ENCODE measurements around the gene APP. TPM values are rescaled to one million over a fixed set of nuclear protein-coding genes. Genes with fewer than 3 reads are reported as not detected.
A peak's percentile ranks its signal among the peaks of the same experiment; 100 is the strongest.
"Not testable (repeated sequence)": the region's sequence is repeated elsewhere in the genome, so short reads cannot be mapped to it uniquely, and the experiment has no call there.

APP gene
- total RNA-seq, 1 experiment from 2014 or later = 472 TPM

DNA sequence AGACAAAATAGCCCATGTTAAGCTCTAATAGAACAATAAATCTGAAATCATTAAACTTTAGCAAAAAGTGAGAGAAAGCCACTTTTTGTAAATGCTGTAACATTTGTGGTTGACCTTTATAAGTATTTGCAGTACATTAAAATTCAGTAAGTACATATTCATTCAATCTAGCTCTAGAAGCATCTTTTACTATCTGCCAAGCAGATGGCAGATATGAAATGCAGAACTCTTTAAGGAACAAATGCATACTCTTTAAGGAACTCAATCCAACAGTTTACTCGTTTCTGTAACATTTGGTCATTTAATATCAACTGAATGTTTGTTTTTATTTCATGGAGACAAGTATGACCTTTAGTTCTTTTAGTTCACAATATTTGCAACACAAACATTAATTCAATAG, 150.1 kb downstream of the APP start:
- Mint-ChIP-seq H3K4me3 (ENCODE audit: unreplicated experiment) (no peak overlapping the region), H3K27ac (ENCODE audit: low read depth, unreplicated experiment) (no peak overlapping the region), H3K4me1 (ENCODE audit: insufficient read depth, unreplicated experiment) (peaks cover 4% of the 10 kb centered on the region), H3K9me3 (ENCODE audit: unreplicated experiment) (no peaks in the 10 kb centered on the region), H3K27me3 (ENCODE audit: insufficient read depth, unreplicated experiment) (no peaks in the 10 kb centered on the region), H3K36me3 (ENCODE audit: insufficient read depth, unreplicated experiment) (peaks cover 44% of the 10 kb centered on the region)
- ChIA-PET POLR2A (interaction anchor here (2.2 kb wide), 1 partner anchor 10 kb away, joined by 6 read pairs; no protein-coding TSS in a partner anchor), CTCF (interaction anchor here (1.4 kb wide), 1 partner anchor 11 kb away, joined by 4 read pairs; no protein-coding TSS in a partner anchor)
- TF ChIP-seq, protein P1, sequence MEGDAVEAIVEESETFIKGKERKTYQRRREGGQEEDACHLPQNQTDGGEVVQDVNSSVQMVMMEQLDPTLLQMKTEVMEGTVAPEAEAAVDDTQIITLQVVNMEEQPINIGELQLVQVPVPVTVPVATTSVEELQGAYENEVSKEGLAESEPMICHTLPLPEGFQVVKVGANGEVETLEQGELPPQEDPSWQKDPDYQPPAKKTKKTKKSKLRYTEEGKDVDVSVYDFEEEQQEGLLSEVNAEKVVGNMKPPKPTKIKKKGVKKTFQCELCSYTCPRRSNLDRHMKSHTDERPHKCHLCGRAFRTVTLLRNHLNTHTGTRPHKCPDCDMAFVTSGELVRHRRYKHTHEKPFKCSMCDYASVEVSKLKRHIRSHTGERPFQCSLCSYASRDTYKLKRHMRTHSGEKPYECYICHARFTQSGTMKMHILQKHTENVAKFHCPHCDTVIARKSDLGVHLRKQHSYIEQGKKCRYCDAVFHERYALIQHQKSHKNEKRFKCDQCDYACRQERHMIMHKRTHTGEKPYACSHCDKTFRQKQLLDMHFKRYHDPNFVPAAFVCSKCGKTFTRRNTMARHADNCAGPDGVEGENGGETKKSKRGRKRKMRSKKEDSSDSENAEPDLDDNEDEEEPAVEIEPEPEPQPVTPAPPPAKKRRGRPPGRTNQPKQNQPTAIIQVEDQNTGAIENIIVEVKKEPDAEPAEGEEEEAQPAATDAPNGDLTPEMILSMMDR (IDR thresholded peaks at IDR 0.05; ENCODE audit: unreplicated experiment) = no peak
- no peak for DNase-seq (ENCODE audit: unreplicated experiment)
- no TSS peak for BruUV-seq (replicated peaks)
- intact Hi-C loops (cut with micrococcal nuclease) = no loop called here

DNA sequence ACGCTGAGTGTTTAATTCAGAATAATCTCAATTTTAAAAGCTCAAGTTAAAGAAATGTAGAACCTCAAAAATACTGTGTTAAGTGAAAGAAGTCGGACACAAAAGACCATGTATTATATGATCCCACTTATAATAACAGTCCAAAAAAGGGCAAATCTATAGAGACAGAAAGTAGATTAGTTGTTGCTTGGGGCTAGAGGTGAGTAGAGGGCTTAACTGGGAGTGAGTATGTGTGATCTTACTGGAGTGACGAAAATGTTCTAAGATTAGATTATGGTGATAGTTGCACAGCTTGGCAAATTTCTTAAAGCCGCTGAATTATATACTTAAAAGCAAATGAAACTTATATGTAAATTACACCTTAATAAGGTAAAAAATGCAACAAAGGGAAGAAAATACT, 150.5 kb downstream of the APP start:
- intact Hi-C loops (cut with micrococcal nuclease) = no loop called here
- peaks cover 4% of the 10 kb centered on the region for H3K4me1 Mint-ChIP-seq (ENCODE audit: insufficient read depth, unreplicated experiment)
- H3K36me3 Mint-ChIP-seq (ENCODE audit: insufficient read depth, unreplicated experiment) = peaks cover 44% of the 10 kb centered on the region
- CTCF ChIA-PET = interaction anchor here (0.9 to 1.4 kb wide), 2 partner anchors 12 kb away, joined by 4 read pairs; no protein-coding TSS in a partner anchor
- BruUV-seq (replicated peaks) = TSS peak; percentile 9
- no peak overlapping the region for H3K27ac Mint-ChIP-seq (ENCODE audit: low read depth, unreplicated experiment)
- TF ChIP-seq, protein P1 (IDR thresholded peaks at IDR 0.05; ENCODE audit: unreplicated experiment) = no peak
- DNase-seq (ENCODE audit: unreplicated experiment) = no peak
- H3K4me3 Mint-ChIP-seq (ENCODE audit: unreplicated experiment) = no peak overlapping the region
- POLR2A ChIA-PET = interaction anchor here (2.2 kb wide), 1 partner anchor 10 kb away, joined by 6 read pairs; no protein-coding TSS in a partner anchor
- no peaks in the 10 kb centered on the region for H3K27me3 Mint-ChIP-seq (ENCODE audit: insufficient read depth, unreplicated experiment)
- H3K9me3 Mint-ChIP-seq (ENCODE audit: unreplicated experiment) = no peaks in the 10 kb centered on the region

DNA sequence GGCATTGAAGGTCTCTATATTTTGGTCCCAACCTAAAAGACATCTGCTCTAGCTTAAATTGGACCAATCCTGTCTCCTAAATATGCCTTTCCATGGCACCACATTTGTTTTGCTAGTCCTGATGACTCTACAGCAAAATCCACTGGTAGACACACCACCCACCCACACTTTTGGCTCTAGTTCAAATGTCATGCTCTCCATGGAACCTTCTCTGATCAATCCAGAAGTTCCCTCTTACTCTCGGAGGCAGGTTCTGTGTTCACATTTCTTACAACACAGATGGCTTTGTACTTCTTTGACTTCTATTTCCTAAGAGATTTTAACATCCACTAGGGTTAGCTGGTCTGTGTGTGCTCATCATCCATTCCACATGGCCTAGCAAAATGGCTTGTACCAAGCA, 151.3 kb downstream of the APP start:
- no peaks in the 10 kb centered on the region for H3K9me3 Mint-ChIP-seq (ENCODE audit: unreplicated experiment)
- CTCF ChIA-PET = interaction anchor here (0.6 to 1.4 kb wide), 3 partner anchors 11 to 701 kb away, joined by 3 to 4 read pairs (median 4); no protein-coding TSS in a partner anchor
- H3K4me3 Mint-ChIP-seq (ENCODE audit: unreplicated experiment) = no peak overlapping the region
- TF ChIP-seq, protein P1 (IDR thresholded peaks at IDR 0.05; ENCODE audit: unreplicated experiment) = no peak
- peaks cover 4% of the 10 kb centered on the region for H3K4me1 Mint-ChIP-seq (ENCODE audit: insufficient read depth, unreplicated experiment)
- no peaks in the 10 kb centered on the region for H3K27me3 Mint-ChIP-seq (ENCODE audit: insufficient read depth, unreplicated experiment)
- H3K27ac Mint-ChIP-seq (ENCODE audit: low read depth, unreplicated experiment) = no peak overlapping the region
- BruUV-seq (replicated peaks) = no TSS peak
- no peak for DNase-seq (ENCODE audit: unreplicated experiment)
- H3K36me3 Mint-ChIP-seq (ENCODE audit: insufficient read depth, unreplicated experiment) = peaks cover 44% of the 10 kb centered on the region
- POLR2A ChIA-PET = interaction anchor here (0.7 to 2.2 kb wide), 3 partner anchors 9 to 1845 kb away, joined by 3 to 6 read pairs (median 4); no protein-coding TSS in a partner anchor
- intact Hi-C loops (cut with micrococcal nuclease) = no loop called here

DNA sequence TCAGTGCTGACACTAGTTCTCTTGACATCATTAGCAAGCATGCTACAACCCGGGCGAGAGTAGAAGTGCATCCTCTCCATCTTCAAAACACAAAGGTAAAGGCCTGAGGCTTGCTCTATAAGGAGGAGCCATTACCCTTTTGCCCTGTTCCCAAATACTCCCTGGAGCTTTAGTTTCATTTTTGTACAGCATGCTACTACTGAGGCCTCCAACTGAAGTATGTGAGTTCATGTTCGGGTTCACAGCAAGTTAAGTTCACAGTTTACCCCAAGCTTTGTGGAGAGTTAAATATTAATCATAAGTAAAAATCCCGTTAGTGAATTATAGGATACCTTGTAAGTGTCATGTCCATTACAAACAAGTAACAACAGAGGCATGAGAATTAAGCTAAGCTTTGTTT, 156.6 kb downstream of the APP start:
- TF ChIP-seq, protein P1 (IDR thresholded peaks at IDR 0.05; ENCODE audit: unreplicated experiment) = no peak
- no TSS peak for BruUV-seq (replicated peaks)
- Mint-ChIP-seq H3K4me1 (ENCODE audit: insufficient read depth, unreplicated experiment) (no peaks in the 10 kb centered on the region), H3K9me3 (ENCODE audit: unreplicated experiment) (no peaks in the 10 kb centered on the region), H3K27ac (ENCODE audit: low read depth, unreplicated experiment) (no peak overlapping the region), H3K36me3 (ENCODE audit: insufficient read depth, unreplicated experiment) (peaks cover 22% of the 10 kb centered on the region), H3K27me3 (ENCODE audit: insufficient read depth, unreplicated experiment) (no peaks in the 10 kb centered on the region), H3K4me3 (ENCODE audit: unreplicated experiment) (no peak overlapping the region)
- ChIA-PET POLR2A (interaction anchor here (0.6 to 2.0 kb wide), 4 partner anchors 8 to 713 kb away, joined by 3 to 7 read pairs (median 4); no protein-coding TSS in a partner anchor), CTCF (interaction anchor here (0.5 to 1.0 kb wide), 3 partner anchors 9 to 704 kb away, joined by 3 to 4 read pairs (median 3); no protein-coding TSS in a partner anchor)
- no peak for DNase-seq (ENCODE audit: unreplicated experiment)
- intact Hi-C loops (cut with micrococcal nuclease) = no loop called here

DNA sequence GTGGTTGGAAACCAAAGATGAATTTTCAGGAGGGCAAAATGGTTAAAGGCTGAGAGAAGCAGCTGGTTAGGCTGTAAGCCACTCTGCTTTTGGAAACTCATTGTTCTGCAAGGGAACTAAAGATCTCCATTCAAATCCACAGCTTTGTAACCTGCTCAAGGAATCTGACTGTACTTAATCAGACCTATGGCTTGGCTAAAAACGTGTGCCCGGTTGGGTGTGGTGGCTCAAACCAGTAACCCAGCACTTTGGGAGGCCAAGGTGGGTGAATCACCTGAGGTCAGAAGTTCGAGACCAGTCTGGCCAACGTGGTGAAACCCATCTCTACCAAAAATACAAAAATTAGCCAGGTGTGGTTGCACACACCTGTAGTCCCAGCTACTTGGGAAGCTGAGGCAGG, 158.1 kb downstream of the APP start:
- H3K9me3 Mint-ChIP-seq (ENCODE audit: unreplicated experiment); H3K4me1 Mint-ChIP-seq (ENCODE audit: insufficient read depth, unreplicated experiment); intact Hi-C loops (cut with micrococcal nuclease); CTCF ChIA-PET; H3K27ac Mint-ChIP-seq (ENCODE audit: low read depth, unreplicated experiment); H3K4me3 Mint-ChIP-seq (ENCODE audit: unreplicated experiment); BruUV-seq (replicated peaks); H3K27me3 Mint-ChIP-seq (ENCODE audit: insufficient read depth, unreplicated experiment); DNase-seq (ENCODE audit: unreplicated experiment): not testable (repeated sequence)
- POLR2A ChIA-PET = interaction anchor here (1.1 kb wide), 1 partner anchor 30 kb away, joined by 3 read pairs; no protein-coding TSS in a partner anchor
- H3K36me3 Mint-ChIP-seq (ENCODE audit: insufficient read depth, unreplicated experiment) = peaks cover 15% of the 10 kb centered on the region
